K562 (cell line): ENCODE results near the gene PIK3CD.

Experiments
- ARHGAP35 ChIP-seq: fragments of 450-650 bp; IDR thresholded peaks from 2 replicates; pipeline ENCODE4 v1.6.1; 2018; ENCODE audit not compliant: partially characterized antibody
- CHD2 ChIP-seq: IDR thresholded peaks from 2 replicates; pipeline ENCODE4 v1.6.1; 2011; ENCODE audit warnings: low read depth, low read length
- CTCF ChIP-seq, 3 experiments: IDR thresholded peaks in 2 of 3; conservative IDR thresholded peaks in 1 of 3; 2 replicates each; pipeline ENCODE4 v1.5.1; 2011 to 2012; ENCODE audit warnings: low read length in 3 of 3, mild to moderate bottlenecking in 3 of 3, control low read depth in 2 of 3, improper control_type of control experiment in 1 of 3, inconsistent platforms in 1 of 3, low read depth in 1 of 3, mixed read lengths in 1 of 3, moderate library complexity in 1 of 3; ENCODE audit not compliant: insufficient read depth in 2 of 3
- NCOA2 ChIP-seq, 2 experiments: fragments of 450-650 bp; IDR thresholded peaks; 2 replicates each; pipeline ENCODE4 v1.6.1; 2018; ENCODE audit warnings: mild to moderate bottlenecking in 2 of 2, moderate library complexity in 1 of 2; ENCODE audit not compliant: partially characterized antibody in 2 of 2
- PHB ChIP-seq: fragments of 250-450 bp; sonication (Bioruptor Pico); IDR thresholded peaks from 2 replicates; pipeline ENCODE4 v1.5.0; 2021
- POLR2AphosphoS5 ChIP-seq: IDR thresholded peaks from 2 replicates; pipeline ENCODE4 v1.6.1; 2011; ENCODE audit warnings: mild to moderate bottlenecking, low read depth, low read length, moderate library complexity; ENCODE audit not compliant: control insufficient read depth, insufficient read depth
- SMARCE1 ChIP-seq: fragments of 450-650 bp; IDR thresholded peaks from 2 replicates; pipeline ENCODE4 v1.7.1; 2016; ENCODE audit warnings: mild to moderate bottlenecking

GRCh38 chr1:9723926-9724325 is 72.4 kb downstream of the PIK3CD start:
- TF ChIP-seq PHB: no peak
- TF ChIP-seq CTCF (IDR thresholded peaks at IDR 0.05 in 2 of 3, conservative IDR thresholded peaks at IDR 0.05 in 1 of 3; ENCODE audit: insufficient read depth in 2 of 3, low read depth in 1 of 3, low read length in 3 of 3): no peak
- TF ChIP-seq ARHGAP35: no peak
- no peak for TF ChIP-seq NCOA2 (IDR thresholded peaks at IDR 0.05; ENCODE audit: partially characterized antibody in 2 of 2)
- TF ChIP-seq POLR2AphosphoS5: no peak
- TF ChIP-seq SMARCE1: no peak
- TF ChIP-seq CHD2: no peak
